Measurements from ENCODE around the gene SCAF11.
"Not testable (repeated sequence)": the region's sequence is repeated elsewhere in the genome, so short reads cannot be mapped to it uniquely, and the experiment has no call there.

The SCAF11 gene

DNA sequence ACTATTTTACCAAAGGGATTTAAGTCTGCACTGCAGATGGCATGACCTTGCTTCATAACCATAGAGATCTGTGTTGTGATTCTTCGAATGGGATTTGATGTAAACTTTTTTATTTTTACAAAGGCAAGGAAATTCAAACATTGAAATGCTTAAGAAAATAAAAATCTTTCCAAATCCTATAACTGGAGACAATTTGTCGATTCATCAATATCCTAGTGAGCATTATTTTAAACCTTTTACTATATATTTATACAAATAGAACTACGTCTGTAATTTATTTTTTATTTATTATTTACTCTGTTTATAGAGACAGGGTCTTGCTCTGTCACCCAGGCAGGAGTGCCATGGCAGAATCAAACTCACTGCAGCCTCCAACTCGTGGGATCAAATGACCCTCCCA is 14.3 kb upstream of the SCAF11 start:
- no peaks in the 10 kb centered on the region for H3K4me1 ChIP-seq (ENCODE audit: control insufficient read depth, insufficient read depth, low read length)
- H3K4me3 ChIP-seq (ENCODE audit: low read length in 2 of 2) = no peak overlapping the region
- no peak overlapping the region for H3K9ac ChIP-seq (ENCODE audit: low read length in 2 of 2)
- no peak overlapping the region for H3K27ac ChIP-seq (ENCODE audit: low read length)
- H3K36me3 ChIP-seq (ENCODE audit: control insufficient read depth in 2 of 2, insufficient read depth in 2 of 2, low read length in 2 of 2) = no peaks in the 10 kb centered on the region
- no peaks in the 10 kb centered on the region for H3K9me3 ChIP-seq (ENCODE audit: control insufficient read depth in 2 of 2, low read length in 2 of 2)
- no peaks in the 10 kb centered on the region for H3K27me3 ChIP-seq (ENCODE audit: control insufficient read depth in 1 of 2, insufficient read depth in 2 of 2, low read length in 2 of 2)

GRCh38 chr12:46000076-46000475 is 9.7 kb upstream of the SCAF11 start:
- H3K9me3 ChIP-seq (ENCODE audit: control insufficient read depth in 2 of 2, low read length in 2 of 2); H3K4me1 ChIP-seq (ENCODE audit: control insufficient read depth, insufficient read depth, low read length); H3K27ac ChIP-seq (ENCODE audit: low read length); H3K9ac ChIP-seq (ENCODE audit: low read length in 2 of 2); H3K4me3 ChIP-seq (ENCODE audit: low read length in 2 of 2); H3K27me3 ChIP-seq (ENCODE audit: control insufficient read depth in 1 of 2, insufficient read depth in 2 of 2, low read length in 2 of 2); H3K36me3 ChIP-seq (ENCODE audit: control insufficient read depth in 2 of 2, insufficient read depth in 2 of 2, low read length in 2 of 2): not testable (repeated sequence)

DNA sequence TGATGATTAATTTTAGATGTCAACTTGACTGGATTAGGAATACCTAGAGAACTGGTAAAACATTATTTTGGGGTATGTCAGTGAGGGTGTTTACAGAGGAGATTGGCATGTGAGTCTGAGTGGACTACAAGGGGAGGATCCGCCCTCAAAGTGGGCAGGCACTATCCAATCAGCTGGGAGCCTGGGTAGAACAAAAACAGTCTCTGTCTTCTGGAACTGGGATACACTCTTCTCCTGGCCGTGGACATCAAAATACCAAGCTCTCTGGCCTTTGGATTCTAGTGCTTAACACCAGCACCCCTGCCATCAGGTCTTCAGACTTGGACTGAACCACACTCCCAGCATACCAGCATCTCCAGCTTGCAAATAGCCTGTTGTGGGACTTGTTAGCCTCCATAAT is 4.4 kb upstream of the SCAF11 start:
- H3K27ac ChIP-seq (ENCODE audit: low read length) = no peak overlapping the region
- no peaks in the 10 kb centered on the region for H3K36me3 ChIP-seq (ENCODE audit: control insufficient read depth in 2 of 2, insufficient read depth in 2 of 2, low read length in 2 of 2)
- no peaks in the 10 kb centered on the region for H3K9me3 ChIP-seq (ENCODE audit: control insufficient read depth in 2 of 2, low read length in 2 of 2)
- H3K9ac ChIP-seq (ENCODE audit: low read length in 2 of 2) = no peak overlapping the region
- no peak overlapping the region for H3K4me3 ChIP-seq (ENCODE audit: low read length in 2 of 2)
- H3K27me3 ChIP-seq (ENCODE audit: control insufficient read depth in 1 of 2, insufficient read depth in 2 of 2, low read length in 2 of 2) = no peaks in the 10 kb centered on the region
- H3K4me1 ChIP-seq (ENCODE audit: control insufficient read depth, insufficient read depth, low read length) = no peaks in the 10 kb centered on the region

- Histone ChIP-seq H3K9me3 (ENCODE audit: control insufficient read depth in 2 of 2, low read length in 2 of 2) (no peaks in the 10 kb centered on the region), H3K4me1 (ENCODE audit: control insufficient read depth, insufficient read depth, low read length) (no peaks in the 10 kb centered on the region), H3K36me3 (ENCODE audit: control insufficient read depth in 2 of 2, insufficient read depth in 2 of 2, low read length in 2 of 2) (no peaks in the 10 kb centered on the region), H3K27me3 (ENCODE audit: control insufficient read depth in 1 of 2, insufficient read depth in 2 of 2, low read length in 2 of 2) (no peaks in the 10 kb centered on the region), H3K4me3 (ENCODE audit: low read length in 2 of 2) (peak overlapping the region; percentile 88 to 97), H3K9ac (ENCODE audit: low read length in 2 of 2) (peak overlapping the region; percentile 67 to 92), H3K27ac (ENCODE audit: low read length) (peak overlapping the region; percentile 96)
These were observed 1.2 kb upstream of the SCAF11 start for GRCh38 chr12:45991284-45992249.

DNA sequence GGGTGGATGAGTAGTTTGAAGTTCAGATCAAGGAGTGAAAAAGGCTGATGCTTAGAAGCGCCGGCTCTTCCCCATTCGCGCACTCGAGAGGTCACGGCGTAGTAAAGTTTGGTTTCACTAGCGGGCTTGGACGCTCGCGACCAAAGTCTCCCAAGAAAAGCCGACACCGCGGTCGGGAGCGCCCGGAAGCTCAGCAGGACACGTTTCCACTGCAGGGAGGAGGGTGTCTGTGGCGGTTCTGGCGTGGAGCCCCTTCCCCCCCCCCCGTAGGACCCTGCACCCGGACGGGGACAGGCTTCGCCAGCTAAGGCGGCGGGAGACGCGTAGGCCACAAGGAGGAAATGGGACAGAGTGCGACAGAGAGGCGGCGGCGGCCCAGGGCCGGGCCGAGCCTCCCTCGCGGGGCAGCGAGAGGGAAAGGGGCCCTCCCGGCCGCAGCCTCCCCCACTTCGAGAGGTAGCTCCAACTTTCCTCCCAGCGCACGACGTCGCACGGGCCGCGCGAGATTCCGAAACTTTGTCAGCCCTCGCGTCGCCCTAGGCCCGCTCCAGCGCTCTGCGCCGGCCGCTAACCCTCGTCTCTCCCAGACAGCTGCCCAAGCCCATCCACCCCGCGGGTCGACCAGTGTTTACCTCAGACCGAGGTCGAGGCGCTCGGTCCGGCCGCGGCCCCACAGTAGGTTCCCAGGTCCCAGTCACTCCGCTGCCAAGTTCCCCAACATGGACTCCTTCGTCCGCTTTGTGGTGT is 480 bp downstream of the SCAF11 start:
- Histone ChIP-seq H3K9me3 (ENCODE audit: control insufficient read depth in 2 of 2, low read length in 2 of 2) (no peaks in the 10 kb centered on the region), H3K9ac (ENCODE audit: low read length in 2 of 2) (peak overlapping the region; percentile 95 to 99), H3K4me1 (ENCODE audit: control insufficient read depth, insufficient read depth, low read length) (peaks cover 4% of the 10 kb centered on the region), H3K36me3 (ENCODE audit: control insufficient read depth in 2 of 2, insufficient read depth in 2 of 2, low read length in 2 of 2) (no peaks in the 10 kb centered on the region), H3K27me3 (ENCODE audit: control insufficient read depth in 1 of 2, insufficient read depth in 2 of 2, low read length in 2 of 2) (no peaks in the 10 kb centered on the region), H3K27ac (ENCODE audit: low read length) (peak overlapping the region; percentile 96), H3K4me3 (ENCODE audit: low read length in 2 of 2) (peak overlapping the region; percentile 88 to 91)

GRCh38 chr12:45989287-45989686 is 1.1 kb downstream of the SCAF11 start:
- Histone ChIP-seq H3K9ac (ENCODE audit: low read length in 2 of 2) (peak overlapping the region; percentile 95 to 99), H3K4me1 (ENCODE audit: control insufficient read depth, insufficient read depth, low read length) (peaks cover 4% of the 10 kb centered on the region), H3K27ac (ENCODE audit: low read length) (peak overlapping the region; percentile 96), H3K4me3 (ENCODE audit: low read length in 2 of 2) (peak overlapping the region; percentile 88 to 91), H3K9me3 (ENCODE audit: control insufficient read depth in 2 of 2, low read length in 2 of 2) (no peaks in the 10 kb centered on the region), H3K27me3 (ENCODE audit: control insufficient read depth in 1 of 2, insufficient read depth in 2 of 2, low read length in 2 of 2) (no peaks in the 10 kb centered on the region), H3K36me3 (ENCODE audit: control insufficient read depth in 2 of 2, insufficient read depth in 2 of 2, low read length in 2 of 2) (no peaks in the 10 kb centered on the region)

GRCh38 chr12:45988264-45988663 is 2.1 kb downstream of the SCAF11 start:
- Histone ChIP-seq H3K4me3 (ENCODE audit: low read length in 2 of 2) (peak overlapping the region; percentile 1 to 14), H3K4me1 (ENCODE audit: control insufficient read depth, insufficient read depth, low read length) (peaks cover 4% of the 10 kb centered on the region), H3K9ac (ENCODE audit: low read length in 2 of 2) (peak overlapping the region in 1 of 2 donors; percentile 99), H3K36me3 (ENCODE audit: control insufficient read depth in 2 of 2, insufficient read depth in 2 of 2, low read length in 2 of 2) (no peaks in the 10 kb centered on the region), H3K27me3 (ENCODE audit: control insufficient read depth in 1 of 2, insufficient read depth in 2 of 2, low read length in 2 of 2) (no peaks in the 10 kb centered on the region), H3K27ac (ENCODE audit: low read length) (no peak overlapping the region), H3K9me3 (ENCODE audit: control insufficient read depth in 2 of 2, low read length in 2 of 2) (no peaks in the 10 kb centered on the region)

GRCh38 chr12:45987340-45987727 is 3.0 kb downstream of the SCAF11 start:
- H3K36me3 ChIP-seq (ENCODE audit: control insufficient read depth in 2 of 2, insufficient read depth in 2 of 2, low read length in 2 of 2) = no peaks in the 10 kb centered on the region
- no peaks in the 10 kb centered on the region for H3K9me3 ChIP-seq (ENCODE audit: control insufficient read depth in 2 of 2, low read length in 2 of 2)
- no peaks in the 10 kb centered on the region for H3K27me3 ChIP-seq (ENCODE audit: control insufficient read depth in 1 of 2, insufficient read depth in 2 of 2, low read length in 2 of 2)
- H3K4me1 ChIP-seq (ENCODE audit: control insufficient read depth, insufficient read depth, low read length) = peaks cover 4% of the 10 kb centered on the region
- no peak overlapping the region for H3K9ac ChIP-seq (ENCODE audit: low read length in 2 of 2)
- H3K4me3 ChIP-seq (ENCODE audit: low read length in 2 of 2) = no peak overlapping the region
- no peak overlapping the region for H3K27ac ChIP-seq (ENCODE audit: low read length)

DNA sequence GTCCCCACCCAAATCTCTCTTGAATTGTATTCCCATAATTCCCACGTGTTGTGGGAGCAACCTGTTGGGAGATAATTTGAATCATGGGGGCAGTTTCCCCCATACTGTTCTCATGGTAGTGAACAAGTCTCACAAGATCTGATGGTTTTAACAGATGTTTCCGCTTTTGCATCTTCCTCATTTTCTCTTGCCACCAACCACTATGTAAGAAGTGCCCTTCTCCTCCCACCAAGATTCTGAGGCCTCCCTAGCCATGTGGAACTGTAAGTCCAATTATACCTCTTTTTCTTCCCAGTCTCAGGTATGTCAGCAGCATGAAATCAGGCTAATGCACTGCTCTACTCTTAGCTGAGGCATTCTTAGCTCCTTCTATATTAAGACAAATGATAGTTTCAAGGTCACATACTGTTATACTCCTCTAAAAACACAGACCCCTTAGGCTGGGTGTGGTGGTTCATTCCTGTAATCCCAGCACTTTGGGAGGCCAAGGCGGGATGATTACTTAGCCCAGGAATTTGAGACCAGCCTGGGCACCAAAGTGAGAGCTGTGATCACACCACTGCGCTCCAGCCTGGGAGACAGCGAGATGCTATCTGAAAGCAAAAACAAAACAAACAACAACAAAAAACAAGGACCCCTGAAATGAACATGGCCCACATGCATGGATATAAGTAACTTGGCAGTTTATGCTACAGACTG is 3.6 kb downstream of the SCAF11 start:
- Histone ChIP-seq H3K27me3 (ENCODE audit: control insufficient read depth in 1 of 2, insufficient read depth in 2 of 2, low read length in 2 of 2) (no peaks in the 10 kb centered on the region), H3K9me3 (ENCODE audit: control insufficient read depth in 2 of 2, low read length in 2 of 2) (no peaks in the 10 kb centered on the region), H3K9ac (ENCODE audit: low read length in 2 of 2) (no peak overlapping the region), H3K27ac (ENCODE audit: low read length) (no peak overlapping the region), H3K4me3 (ENCODE audit: low read length in 2 of 2) (no peak overlapping the region), H3K36me3 (ENCODE audit: control insufficient read depth in 2 of 2, insufficient read depth in 2 of 2, low read length in 2 of 2) (no peaks in the 10 kb centered on the region), H3K4me1 (ENCODE audit: control insufficient read depth, insufficient read depth, low read length) (peaks cover 4% of the 10 kb centered on the region)

DNA sequence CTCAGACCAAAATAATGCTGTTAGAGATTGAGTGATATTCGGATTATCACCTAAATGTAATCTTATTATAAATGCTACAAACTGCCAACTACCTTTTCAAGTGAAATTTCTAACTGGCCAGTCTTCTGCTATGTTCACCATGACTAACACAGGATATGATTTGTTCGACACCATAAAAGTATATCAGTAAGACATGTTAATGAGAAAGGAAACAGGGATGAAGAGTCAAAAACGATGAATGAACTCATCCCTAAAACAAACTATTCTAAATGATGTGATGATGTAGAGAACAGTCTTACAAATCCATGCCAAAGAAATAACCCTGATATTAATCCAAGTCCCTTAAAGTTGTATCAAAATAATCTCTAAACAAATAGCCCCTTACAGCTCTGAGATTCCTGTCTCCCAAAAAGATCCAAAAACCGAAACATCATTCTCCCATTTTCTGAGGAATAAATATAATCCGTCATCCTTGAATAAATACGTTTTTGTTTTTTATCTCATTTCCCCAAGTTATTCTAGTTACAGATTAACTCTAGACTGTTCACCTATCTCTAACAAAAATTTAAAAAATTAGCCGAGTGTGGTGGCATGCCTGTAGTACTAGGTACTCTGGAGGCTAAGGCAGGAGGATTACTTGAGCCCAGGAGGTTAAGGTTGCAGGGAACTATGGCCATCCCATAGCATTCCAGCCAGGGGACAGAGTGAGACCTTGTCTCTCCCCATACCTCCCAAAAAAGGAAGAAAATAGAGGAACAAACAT is 9.1 kb downstream of the SCAF11 start:
- Histone ChIP-seq H3K9ac (ENCODE audit: low read length in 2 of 2) (no peak overlapping the region), H3K36me3 (ENCODE audit: control insufficient read depth in 2 of 2, insufficient read depth in 2 of 2, low read length in 2 of 2) (no peaks in the 10 kb centered on the region), H3K27ac (ENCODE audit: low read length) (no peak overlapping the region), H3K27me3 (ENCODE audit: control insufficient read depth in 1 of 2, insufficient read depth in 2 of 2, low read length in 2 of 2) (no peaks in the 10 kb centered on the region), H3K4me1 (ENCODE audit: control insufficient read depth, insufficient read depth, low read length) (peaks cover 3% of the 10 kb centered on the region), H3K9me3 (ENCODE audit: control insufficient read depth in 2 of 2, low read length in 2 of 2) (no peaks in the 10 kb centered on the region), H3K4me3 (ENCODE audit: low read length in 2 of 2) (no peak overlapping the region)

Data from stomach smooth muscle (tissue), 2 donors.